Measurements from ENCODE around the gene CAPZA3.

- TF ChIP-seq CTCF (IDR thresholded peaks at IDR 0.05; ENCODE audit: insufficient read depth, low read length, poor library complexity, severe bottlenecking): no peak
- no peak for TF ChIP-seq EZH2phosphoT487 (conservative IDR thresholded peaks at IDR 0.05; ENCODE audit: low read length)
These were observed 17.2 kb upstream of the CAPZA3 start for GRCh38 chr12:18720690-18721089.
